GM18498 (cell line): Measurements from ENCODE around the gene TPCN1.

Source experiments
- ATAC-seq: cut with Tn5 transposase; IDR thresholded peaks from one replicate; pipeline ENCODE4 v1.9.1; 2021; ENCODE audit warnings: mild to moderate bottlenecking, moderate library complexity; ENCODE audit not compliant: unreplicated experiment

Gene TPCN1

DNA sequence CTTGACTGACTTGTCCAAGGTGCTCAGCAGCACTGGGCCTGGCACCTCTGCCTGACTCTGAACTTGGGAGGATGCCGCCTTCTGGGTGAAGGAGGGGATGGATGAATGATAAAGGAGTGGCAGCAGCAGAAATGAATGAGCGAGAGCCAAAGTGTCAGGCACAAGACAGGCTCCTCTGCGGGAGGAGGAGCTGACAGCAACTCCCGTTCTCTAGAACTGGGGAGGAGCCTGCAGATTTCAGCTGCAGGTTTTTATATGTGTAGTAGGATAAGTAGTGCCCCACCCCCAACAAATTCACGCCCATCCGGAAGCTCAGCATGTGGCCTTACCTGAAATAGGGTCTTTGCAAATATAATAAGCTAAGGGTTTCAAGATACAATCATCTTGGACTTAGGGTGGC is 80.5 kb downstream of the TPCN1 start:
- ATAC-seq = no peak

DNA sequence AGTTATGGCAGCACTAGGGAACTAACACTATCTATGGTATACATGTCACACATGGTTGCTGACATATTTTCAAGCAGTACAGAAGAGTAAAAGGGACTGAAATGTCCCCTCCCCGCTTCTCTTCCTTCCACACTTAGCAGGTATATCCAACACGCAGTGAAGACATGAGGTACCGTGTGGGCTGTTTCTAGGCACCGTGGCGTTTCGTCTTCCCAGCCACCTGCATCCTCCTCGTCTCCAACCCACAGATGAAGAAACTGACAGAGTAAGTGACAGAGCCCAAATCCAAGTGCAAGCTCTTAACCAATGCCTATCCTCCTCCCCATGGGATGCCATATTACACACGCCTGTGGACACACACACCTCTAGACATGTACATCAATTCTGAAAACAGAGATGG is 81.2 kb downstream of the TPCN1 start:
- no peak for ATAC-seq

DNA sequence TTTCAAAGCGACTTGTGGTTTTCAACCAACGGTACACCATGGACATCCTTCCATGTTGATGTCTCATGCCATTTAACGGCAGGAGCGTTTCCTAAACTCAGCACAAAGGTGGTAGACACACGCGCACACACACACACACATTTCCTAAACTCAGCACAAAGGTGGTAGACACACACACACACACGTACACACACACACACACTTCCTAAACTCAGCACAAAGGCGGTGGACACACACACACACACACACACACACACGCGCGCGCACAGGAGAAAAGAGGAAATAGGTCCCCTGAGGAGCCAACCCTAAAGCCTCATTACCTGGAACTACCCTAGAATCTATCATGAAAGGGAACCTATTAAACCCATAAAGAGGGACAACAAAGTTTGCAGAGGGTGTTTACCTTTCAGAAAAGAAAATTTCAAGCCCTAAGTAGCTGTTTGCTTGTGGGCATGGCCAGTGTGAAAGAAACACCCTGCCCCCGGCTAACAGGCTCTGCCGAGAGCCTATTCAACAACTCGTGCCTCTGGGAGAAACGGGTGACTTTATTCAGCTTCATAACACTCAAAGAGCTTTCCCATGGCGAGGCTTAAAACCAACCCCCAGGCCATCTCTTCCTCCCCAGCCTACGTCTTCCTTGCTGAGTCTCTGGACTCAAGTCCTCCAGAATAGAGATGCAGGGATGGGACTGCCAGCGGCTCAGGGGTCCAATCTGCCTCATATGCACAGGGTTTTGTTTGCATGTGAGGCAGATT is 81.8 kb downstream of the TPCN1 start:
- no peak for ATAC-seq

DNA sequence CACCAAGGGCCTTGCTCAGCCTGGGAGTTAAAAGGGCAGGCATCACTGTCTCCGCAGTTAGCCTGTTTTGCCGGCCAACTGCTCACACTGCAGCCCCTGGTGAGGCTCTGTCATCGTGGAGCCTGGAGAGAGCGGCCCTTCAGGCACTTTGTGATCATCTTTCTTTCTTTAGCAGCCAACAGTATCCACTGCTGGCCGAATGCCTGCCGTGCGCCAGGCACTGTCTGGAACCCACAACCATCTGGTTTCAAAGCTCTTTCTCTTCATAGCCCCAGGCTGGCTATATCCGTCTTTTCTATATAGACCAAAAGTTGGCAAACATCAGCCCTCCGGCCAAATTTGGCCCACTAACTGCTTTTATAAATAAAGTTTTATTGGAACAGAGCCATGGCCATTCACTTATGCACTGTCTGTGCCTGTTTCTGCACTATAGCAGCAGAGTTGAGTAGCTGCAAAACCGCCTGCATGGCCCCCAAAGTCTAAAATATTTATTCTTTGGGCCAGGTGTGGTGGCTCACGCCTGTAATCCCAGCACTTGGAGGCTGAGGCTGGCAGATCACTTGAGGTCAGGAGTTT is 84.1 kb downstream of the TPCN1 start:
- no peak for ATAC-seq

DNA sequence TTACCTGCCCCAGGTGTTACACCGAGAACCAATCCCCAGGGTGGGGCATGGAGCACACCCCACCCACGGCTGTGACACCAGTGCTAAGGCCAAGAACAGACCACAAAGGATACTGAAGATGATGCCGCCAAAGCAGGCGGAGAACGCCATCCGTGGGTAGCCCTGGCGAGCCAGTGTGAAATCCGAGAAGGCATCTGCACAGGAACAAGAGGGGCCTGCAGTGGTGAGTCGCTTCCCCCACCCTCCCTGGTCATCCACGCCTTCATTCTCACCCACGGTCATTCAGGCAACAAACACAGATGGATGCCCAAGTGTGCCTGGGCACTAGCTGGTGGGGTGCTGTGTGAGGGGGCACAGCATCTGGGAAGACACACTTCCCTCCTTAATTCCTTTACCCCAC is 85.1 kb downstream of the TPCN1 start:
- ATAC-seq = no peak

DNA sequence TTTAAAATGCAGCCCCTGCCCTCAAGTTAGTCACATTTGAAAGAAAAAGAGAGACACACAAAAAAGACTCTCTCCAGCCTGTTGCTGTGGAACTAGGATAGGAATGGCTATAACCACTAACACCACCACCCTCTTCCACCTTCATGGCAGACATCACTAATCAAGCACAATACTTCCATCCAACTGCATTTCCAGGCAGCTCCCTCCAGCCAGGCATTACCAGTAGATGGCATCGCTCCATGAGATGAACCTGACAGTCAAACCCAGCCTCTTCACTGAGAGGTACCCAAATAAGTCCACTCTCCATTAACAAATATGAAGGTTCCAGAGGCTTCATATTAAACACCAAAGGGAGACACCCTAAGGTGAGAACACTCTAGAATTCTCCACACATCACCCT is 89.2 kb downstream of the TPCN1 start:
- no peak for ATAC-seq

DNA sequence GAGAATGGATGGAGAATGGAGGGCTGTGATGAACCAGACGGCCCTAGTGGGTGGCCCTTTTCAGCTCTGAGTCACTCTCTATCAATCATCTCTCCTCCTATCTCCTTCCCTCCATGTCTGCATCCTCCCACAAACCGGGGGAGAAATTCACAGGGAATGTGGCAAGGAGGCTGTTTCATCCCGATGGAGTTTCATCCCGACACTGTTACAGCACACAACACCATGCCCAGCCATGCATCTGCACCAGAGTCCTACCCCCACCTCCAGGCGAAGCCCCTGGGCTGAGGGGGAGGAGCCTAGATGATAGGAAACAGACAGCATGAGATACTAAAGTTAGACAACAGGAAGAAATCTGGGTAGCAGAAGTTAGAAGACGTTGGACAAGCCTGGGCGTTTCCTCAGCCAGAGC is 92.9 kb downstream of the TPCN1 start:
- ATAC-seq = no peak

DNA sequence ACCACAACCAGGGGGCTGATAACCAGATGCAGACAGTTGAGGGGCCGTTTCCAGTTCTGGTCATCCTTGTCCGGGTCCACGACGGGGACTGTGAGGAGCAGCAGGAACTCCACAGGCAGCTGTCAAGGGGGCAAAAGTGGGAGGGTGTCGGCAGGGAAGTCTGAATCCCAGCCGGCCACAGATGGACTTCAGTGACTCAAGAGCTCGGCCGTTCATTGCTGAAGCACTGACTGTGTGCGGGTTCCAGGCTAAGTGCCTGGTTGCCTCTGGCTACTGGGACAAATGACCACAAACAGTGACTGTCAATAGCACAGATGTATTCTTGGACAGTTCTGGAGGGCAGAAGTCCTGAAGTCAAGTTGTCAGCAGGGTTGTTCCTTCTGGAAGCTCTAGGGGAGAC is 94.1 kb downstream of the TPCN1 start:
- no peak for ATAC-seq

DNA sequence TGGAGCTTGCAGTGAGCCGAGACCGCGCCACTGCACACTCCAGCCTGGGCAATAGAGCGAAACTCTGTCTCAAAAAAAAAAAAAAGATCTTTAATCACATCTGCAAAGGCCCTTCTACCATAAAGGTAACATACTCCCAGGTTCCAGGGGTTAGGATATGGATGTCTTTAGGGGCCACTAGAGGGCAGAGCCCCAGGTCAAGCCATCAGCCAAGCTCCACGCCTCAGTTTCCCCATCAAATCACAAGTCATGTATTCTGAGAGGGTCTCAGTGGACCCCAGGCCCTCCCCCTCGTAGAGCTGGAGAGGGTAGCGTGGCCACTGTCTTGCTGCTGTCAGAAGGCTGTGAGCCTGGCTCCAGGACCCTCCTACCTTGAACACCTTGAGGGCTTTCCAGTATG is 94.9 kb downstream of the TPCN1 start:
- no peak for ATAC-seq

DNA sequence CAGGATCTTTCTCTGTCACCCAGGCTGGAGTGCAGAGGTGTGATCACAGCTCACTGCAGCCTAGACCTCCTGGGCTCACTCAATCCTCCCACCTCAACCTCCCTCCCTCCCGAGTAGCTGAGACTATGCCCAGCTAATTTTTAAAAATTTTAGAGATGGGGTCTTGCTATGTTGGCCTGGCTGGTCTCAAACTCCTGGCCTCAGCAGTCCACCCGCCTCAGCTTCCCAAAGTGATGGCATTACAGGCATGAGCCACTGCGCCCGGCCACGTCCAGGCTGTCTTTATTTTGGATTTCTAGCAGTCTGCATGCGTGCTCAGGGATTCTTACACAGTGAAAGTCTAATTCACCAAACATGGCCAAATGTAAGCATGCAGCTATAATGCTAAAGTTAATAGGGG is 95.9 kb downstream of the TPCN1 start:
- ATAC-seq = no peak

DNA sequence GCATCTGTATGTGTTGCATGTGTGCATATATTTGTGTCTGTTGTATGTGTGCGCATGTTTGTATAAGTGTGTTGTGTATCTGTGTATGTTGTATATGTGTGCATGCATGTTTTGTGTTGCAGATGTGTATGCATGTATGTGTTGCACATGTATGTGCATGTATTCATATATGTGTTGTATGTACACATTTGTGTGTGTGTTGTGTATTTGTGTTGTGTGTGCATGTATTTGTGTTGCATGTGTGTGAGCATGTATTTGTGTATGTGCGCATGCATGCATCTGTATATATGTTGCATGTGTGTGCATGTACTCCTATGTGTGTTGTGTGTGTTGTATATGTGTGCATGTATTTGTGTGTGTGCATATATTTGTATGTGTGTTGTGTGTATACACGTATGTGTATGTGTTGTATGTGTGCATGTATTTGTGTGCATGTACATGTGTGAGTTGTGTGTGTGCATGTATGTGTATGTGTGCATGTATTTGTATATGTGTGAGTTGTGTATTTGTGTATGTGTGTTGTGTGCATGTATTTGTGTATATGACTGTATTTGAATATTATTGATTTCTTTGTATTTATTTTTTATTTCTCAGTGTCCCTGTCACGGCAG is 96.9 kb downstream of the TPCN1 start:
- ATAC-seq = no peak

DNA sequence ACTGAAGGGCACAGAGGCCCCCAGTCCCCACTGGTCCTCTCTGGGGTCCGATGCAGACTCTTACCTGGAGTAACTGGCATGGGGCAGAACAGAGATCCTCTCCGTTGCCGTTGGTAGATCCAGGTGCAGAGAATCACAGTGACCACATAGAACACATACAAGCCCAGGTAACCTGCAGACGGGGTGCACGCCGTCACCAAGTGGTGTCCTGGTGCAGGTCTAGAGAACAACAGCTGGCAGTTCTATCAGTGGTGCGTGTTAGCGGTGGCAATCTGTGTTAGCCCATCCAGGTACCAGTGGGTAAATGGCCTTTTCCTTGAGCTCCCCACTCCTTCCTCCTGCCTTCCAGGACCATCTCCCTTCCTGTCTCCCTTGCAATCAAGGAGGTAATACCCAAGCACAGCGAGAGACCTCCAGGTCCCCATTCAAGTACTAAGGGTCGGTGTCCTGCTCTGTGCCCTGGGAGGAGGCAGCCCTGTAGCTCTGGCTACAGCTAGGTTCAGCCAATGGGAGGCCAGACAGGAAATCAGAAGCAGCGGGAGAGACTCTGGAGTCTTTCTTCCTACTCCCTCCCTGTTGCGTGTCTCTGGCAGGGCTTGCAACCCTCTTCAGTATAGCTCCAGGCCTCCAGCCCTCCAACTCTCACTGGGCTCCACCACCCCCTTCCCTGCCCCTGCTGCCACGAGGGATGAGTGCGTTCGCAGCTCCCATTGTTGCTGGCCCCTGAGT is 97.8 kb downstream of the TPCN1 start:
- no peak for ATAC-seq

DNA sequence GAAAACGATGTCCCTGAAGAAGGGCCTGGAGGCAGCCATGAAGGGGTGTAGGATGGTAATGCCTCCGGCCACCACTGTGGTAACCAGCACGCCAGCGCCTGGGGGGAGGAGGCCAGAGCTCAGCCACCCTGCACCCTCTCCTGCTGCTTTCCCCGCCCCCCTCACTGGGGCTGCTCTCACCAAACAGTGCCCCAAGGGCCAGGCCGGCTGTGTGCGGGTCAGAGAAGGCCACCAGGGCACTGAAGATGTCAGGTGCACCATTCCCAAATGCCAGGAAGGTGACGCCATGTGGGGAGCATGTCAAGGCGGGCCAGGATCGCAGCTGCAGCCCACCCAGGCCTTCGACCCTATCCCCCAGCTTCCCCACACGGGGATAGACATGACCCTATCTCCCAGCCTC is 99.1 kb downstream of the TPCN1 start:
- ATAC-seq = no peak

DNA sequence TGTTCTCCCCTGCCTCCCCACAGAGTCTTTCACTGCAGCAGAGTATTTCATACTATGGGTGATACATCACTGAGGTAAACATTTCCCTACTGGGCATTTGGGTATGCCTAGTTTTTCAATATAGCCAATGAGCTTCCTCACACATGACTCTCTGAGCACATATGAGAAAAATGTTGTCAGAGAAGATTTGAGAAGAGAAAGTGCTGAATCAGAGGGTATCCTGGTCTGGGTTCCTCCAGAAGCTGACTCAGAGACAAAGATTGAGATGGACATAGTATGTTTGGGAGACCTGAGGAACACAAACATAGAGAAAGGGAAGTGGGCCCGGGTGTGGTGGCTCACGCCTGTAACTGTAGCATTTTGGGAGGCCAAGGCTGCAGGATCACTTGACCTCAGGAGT is 101.1 kb downstream of the TPCN1 start:
- no peak for ATAC-seq

DNA sequence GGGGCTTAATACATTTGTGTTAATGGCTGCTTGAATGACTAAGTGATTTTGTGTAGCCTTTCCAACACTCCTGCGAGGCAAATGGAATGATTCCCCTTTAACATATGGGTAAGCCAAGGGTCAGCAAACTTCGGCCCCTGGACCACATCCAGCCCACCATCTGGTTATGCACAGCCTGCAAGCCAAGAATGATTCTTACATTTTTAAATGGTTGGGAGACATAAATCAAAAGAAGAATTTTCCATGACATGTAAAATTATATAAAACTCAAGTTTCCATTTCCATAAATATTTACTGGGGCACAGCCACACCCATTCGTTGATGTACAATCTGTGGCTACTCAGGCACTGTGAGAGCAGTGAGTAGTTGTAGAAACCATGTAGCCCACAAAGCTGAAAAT is 104.7 kb downstream of the TPCN1 start:
- ATAC-seq = no peak

DNA sequence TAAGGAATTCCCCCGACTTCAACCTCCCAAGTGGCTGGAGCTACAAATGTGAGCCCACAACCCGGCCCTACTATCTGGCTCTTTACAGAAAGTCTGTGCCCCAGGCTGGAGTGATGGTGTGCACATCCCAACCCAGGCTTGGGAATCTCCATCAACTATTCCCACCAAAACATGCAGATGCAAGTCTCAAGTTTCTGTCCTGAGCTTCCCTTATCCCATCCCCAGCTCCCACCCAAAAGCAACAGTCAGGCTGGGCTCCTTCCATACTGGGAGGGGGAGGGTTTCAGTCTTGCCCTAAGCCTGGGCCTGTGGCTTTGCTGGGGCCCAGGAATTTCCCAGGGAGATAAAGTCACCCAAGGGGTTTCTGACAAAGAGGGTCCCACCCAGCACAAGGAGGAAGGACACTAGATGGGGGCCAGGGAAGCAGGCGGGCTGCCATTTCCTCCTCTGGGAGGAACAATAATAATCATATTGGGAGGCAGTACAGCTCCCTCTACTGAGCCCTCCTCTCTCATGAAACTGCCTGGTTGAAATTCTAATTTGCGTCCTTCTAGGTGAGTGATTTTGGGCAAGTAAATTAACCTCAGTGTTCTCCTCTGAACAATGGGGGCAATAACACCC is 105.6 kb downstream of the TPCN1 start:
- ATAC-seq = no peak

DNA sequence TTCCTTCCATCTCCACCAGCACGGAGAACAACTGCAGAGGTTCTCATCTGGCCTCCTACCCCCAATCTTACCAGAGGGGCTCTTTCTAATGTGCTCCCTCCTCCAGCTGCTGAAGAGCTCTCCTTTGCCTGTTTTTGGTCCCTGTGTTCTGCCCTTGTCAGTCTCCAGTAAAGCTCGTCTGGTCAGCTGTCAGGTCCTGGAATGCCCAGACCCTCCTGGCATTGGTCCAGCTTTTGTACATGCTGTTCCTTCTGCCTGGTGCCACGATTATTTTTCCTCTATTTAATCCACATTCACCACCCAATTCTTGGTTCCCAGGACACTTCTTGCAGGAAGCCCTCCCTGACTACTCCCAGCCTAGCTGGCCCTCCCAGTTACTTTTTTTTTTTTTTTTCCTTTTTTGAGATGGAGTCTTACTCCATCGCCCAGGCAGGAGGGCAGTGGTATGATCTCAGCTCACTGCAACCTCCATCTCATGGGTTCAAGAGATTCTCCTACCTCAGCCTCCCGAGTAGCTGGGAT is 107.2 kb downstream of the TPCN1 start:
- ATAC-seq = no peak

DNA sequence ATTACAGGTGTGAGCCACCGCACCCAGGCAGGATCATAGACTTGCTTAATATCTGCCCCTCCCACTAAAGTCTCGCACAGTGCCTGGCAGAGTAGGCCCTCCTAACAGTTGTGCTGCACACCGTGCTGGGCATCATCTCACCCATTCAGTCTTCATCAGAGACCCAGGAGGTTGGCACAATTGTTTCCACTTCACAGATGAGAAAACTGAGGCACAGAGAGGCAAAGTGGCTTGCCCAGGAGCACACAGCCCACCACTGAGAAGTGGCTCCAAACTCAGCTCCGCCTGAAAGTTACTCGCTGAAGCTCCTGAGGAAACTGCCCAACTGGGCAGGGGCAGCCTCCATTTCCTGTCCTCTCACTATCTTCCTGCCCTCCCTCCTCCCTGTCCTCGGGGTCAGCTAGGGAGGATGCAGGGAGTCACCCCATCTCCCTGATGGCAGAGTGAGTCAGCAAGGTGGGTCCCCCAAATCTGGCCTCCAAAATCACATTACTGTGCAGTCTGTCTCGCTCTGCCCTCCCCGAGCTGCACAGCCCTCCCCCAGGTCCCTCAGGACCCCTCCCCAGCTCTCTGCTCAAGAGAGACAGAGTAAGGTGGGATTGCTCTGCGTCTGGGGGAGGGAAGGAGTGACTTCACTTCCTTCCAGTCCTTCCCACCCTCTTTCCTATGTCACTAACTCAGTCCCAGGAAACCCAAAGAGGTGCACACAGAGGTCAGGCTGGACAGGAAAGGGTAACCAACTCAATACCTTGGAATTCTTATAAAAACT is 107.9 kb downstream of the TPCN1 start:
- ATAC-seq = no peak

DNA sequence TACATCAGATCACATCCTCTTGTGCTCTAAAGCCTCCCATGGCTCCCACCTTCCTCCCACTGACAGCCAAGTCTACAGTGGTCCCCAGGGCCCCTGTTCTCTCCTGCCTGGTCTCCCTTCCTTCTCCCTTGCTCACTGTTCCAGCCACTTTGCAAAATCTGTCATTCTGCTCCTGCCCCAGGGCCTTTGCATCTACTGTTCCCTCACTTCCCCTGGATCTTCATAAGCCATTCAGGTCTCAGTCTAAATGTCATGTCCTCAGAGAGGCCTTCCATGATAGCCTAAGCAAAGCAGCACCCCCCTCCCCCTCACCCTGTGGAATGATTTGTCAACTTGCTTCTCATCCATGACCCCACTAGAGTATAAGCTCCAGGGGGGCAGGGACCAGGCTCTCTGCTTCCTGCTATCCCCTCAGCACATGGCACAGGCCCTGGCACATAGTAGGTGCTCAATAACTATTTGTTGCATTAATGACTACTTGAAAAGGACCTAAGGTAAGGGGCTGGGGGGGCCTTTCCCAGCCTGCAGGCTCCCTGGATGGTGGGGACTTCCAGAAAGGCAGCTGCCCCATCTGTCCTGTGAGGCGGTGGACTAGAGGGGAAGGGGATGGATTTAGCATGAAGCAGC is 108.6 kb downstream of the TPCN1 start:
- ATAC-seq = no peak

DNA sequence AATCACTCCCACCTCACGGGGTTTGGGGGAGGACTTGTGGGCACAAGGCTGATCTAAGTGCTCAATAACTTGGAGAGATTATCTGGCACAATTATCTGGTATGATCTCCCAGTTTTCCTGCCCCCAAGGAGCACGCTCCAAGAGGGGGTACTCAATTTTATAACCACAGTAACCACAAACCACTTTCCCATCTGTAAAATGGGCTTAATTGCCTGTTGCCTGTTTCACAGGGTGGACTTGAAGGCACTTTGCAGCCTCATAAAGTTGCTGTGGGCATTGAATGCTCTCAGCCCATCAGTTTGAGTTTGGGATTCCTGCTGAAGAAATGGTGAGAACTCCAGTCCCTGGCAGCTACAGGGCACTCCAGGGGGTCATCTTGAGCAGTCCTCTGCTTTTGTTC is 109.2 kb downstream of the TPCN1 start:
- no peak for ATAC-seq
